GM10248 (cell line): ENCODE results near the gene ZNF892.
A peak's percentile ranks its signal among the peaks of the same experiment; 100 is the strongest.

ENCODE experiments used
- CTCF ChIA-PET: fragments of 300-600 bp; sonication (Branson Sonifier 250); formaldehyde crosslinking; extraction: SDS; loops from one replicate; lab custom pipeline; 2021; ENCODE audit warnings: antibody characterized with exemption; lab: Yijun Ruan, JAX
- POLR2A ChIA-PET: fragments of 350-650 bp; sonication (Branson Sonifier 250); formaldehyde crosslinking; extraction: SDS; loops from one replicate; lab custom pipeline; 2020; ENCODE audit warnings: antibody characterized with exemption; lab: Yijun Ruan, JAX
- DNase-seq: peaks from one replicate; pipeline ENCODE4 v3.0.0; 2012; ENCODE audit errors: extremely low spot score
- TF ChIP-seq, protein P1 (sequence below): IDR thresholded peaks from 2 replicates; pipeline ENCODE4 v1.5.1; 2012; ENCODE audit warnings: mild to moderate bottlenecking, low read depth; ENCODE audit errors: extremely low read depth, missing control alignments, control extremely low read depth

ZNF892 gene

DNA sequence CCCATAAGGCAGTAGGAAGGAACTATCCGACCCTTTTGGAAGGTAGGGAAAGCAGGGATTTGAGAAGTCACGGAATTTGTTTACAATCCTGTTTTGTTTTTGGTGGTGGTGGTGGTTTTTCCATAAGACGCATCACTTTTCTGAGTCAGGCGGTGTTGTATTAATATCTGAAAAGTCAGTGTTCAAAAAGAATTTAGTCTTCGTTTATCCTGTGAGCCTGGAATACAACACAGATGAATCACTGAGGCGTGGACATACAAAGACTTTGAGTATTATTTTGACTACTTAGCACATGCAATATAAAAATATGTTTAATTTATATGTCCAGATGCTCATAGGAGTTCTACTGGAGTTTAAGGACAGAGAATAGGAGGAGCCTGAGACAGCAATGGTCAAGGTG is 785 bp downstream of the ZNF892 start:
- DNase-seq = no peak
- CTCF ChIA-PET = no interaction called here

DNA sequence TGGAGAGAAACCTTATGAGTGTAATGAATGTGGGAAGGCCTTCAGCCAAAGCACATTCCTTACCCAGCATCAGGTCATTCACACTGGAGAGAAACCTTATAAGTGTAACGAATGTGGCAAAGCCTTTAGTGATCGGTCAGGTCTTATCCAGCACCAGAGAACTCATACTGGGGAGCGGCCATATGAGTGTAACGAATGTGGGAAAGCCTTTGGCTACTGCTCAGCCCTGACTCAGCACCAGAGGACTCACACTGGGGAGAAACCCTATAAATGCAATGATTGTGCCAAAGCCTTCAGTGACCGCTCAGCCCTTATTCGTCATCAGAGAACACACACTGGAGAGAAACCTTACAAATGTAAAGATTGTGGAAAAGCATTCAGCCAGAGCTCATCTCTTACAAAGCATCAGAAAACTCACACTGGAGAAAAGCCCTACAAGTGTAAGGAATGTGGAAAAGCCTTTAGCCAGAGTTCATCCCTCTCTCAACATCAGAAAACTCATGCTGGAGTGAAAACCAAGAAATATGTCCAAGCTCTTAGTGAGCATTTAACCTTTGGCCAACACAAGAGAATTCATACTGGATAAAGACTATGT is 7.8 kb downstream of the ZNF892 start:
- ChIA-PET POLR2A (no interaction called here), CTCF (no interaction called here)
- no peak for DNase-seq
- TF ChIP-seq, protein P1, sequence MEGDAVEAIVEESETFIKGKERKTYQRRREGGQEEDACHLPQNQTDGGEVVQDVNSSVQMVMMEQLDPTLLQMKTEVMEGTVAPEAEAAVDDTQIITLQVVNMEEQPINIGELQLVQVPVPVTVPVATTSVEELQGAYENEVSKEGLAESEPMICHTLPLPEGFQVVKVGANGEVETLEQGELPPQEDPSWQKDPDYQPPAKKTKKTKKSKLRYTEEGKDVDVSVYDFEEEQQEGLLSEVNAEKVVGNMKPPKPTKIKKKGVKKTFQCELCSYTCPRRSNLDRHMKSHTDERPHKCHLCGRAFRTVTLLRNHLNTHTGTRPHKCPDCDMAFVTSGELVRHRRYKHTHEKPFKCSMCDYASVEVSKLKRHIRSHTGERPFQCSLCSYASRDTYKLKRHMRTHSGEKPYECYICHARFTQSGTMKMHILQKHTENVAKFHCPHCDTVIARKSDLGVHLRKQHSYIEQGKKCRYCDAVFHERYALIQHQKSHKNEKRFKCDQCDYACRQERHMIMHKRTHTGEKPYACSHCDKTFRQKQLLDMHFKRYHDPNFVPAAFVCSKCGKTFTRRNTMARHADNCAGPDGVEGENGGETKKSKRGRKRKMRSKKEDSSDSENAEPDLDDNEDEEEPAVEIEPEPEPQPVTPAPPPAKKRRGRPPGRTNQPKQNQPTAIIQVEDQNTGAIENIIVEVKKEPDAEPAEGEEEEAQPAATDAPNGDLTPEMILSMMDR = no peak

More for the DNA sequence above, 785 bp downstream of the ZNF892 start:
- TF ChIP-seq, protein P1 = no peak
- POLR2A ChIA-PET = no interaction called here

DNA sequence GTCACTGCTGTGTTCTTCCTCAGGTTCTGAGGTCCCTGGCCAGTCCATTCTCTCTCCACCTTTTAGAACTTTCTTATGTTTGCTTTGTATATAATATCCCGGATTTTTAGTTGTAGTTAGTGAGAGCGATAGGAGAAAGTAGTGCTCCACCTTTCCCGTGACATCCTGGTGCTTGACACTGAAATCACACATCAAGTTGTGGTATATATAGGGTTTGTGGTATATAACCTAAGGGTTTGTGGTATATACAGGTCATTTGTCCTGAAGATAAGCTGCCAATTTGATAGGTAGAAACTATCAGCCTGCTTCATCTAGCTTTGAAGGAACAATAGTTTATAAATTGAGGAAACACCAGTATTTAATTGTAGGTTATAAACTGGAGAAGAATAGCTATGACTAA is 13.1 kb downstream of the ZNF892 start:
- DNase-seq = no peak
- CTCF ChIA-PET = interaction anchor here (1.6 kb wide), 1 partner anchor 11 kb away, joined by 6 read pairs; no protein-coding TSS in a partner anchor
- POLR2A ChIA-PET = no interaction called here
- TF ChIP-seq, protein P1 = no peak

DNA sequence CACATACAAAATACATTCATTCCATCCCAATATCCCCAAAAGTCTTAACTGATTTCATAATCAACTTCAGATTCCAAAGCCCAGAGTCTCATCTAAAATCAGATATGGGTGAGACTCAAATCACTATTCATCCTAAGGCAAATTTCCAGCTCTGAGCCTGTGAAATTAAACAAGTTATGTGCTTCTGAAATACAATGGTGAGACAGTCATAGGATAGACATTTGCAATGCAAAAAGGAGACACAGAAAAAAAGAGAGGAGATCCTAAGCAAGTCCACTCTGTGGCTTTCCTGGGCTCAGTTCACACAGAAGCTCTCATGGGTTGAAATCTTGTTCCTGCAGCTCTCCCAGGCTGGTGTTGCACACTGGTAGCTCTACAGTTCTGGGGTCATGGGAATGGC is 18.3 kb downstream of the ZNF892 start:
- ChIA-PET POLR2A (no interaction called here), CTCF (no interaction called here)
- no peak for DNase-seq
- TF ChIP-seq, protein P1 = no peak

DNA sequence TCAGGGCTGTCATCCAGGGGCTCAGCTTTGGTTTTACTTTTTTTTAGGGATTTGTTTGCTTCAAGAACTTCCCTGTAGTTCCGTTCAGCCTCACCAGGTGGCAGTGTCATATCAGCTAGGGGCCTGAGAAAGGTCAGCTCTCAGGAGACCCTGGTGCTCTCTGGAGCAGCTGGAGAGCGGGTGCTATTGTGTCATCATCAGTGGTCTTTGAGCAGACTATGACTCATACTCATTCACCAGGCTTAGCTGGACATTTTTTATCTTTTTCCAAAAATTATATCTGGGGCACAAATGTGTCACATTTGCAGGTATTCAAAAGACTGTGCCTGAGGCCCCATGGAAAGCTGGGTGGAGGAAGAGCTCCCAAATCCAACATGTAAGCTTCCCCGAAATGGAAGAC is 24.4 kb downstream of the ZNF892 start:
- CTCF ChIA-PET = interaction anchor here (0.7 to 2.7 kb wide), 19 partner anchors 8 to 492 kb away, joined by 3 to 11 read pairs (median 3); partner anchors contain the start of genes ZNF2 and ZNF514
- TF ChIP-seq, protein P1 = peak; percentile 55
- POLR2A ChIA-PET = no interaction called here
- DNase-seq = peak; percentile 47

DNA sequence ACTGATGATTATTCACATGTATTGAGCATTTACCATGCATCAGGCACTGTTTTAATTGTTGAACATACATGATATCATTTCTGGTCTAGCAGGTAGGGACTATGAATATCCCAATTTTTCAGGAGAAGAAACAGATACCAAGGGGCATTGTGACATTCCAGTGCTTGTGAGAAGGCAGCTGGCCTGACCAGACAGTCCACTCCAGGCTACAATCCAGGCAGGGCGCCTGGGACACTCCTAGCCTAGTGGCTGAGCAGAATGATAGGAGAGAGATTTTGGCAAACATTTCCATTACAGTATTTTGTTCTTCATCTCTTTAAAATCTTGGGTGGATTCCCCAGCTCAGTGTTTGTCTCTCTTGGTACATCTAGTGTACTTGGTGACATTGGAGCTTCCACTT is 24.9 kb downstream of the ZNF892 start:
- DNase-seq = no peak
- ChIA-PET CTCF (interaction anchor here (0.7 to 2.7 kb wide), 15 partner anchors 9 to 157 kb away, joined by 3 to 11 read pairs (median 3); partner anchors contain the start of gene ZNF514), POLR2A (no interaction called here)
- TF ChIP-seq, protein P1 = no peak

DNA sequence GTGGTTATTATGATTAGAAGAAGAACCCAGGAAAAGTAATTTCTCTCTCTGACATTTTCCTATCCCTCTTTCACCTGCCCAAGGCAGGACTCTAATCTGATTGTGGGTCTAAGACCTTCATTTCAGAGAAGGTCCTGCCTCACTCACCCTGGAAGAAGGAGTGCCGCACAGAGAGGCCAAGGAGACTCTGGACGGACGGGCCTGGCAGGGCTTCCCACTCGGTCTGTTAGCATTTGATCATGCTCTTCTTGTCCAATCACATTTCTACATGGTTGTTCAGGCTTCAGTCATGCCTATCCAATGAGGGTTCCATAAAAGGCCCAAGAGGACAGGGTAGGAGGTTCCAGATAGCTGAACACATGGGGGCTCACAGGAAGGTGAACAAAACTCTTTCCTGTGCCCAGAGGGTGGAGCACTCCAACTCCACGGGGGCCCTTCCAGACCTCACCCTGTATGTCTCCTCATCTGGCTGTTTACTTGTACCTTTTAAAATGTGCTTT is 27.0 kb downstream of the ZNF892 start:
- DNase-seq = no peak
- ChIA-PET CTCF (no interaction called here), POLR2A (no interaction called here)
- TF ChIP-seq, protein P1 = no peak
